HK-2 (cell line): ENCODE measurements around the gene NEDD4L.

Experiments
- DNase-seq: peaks from one replicate; pipeline ENCODE4 v3.0.0-alpha.2; 2018; ENCODE audit not compliant: unreplicated experiment

NEDD4L gene

DNA sequence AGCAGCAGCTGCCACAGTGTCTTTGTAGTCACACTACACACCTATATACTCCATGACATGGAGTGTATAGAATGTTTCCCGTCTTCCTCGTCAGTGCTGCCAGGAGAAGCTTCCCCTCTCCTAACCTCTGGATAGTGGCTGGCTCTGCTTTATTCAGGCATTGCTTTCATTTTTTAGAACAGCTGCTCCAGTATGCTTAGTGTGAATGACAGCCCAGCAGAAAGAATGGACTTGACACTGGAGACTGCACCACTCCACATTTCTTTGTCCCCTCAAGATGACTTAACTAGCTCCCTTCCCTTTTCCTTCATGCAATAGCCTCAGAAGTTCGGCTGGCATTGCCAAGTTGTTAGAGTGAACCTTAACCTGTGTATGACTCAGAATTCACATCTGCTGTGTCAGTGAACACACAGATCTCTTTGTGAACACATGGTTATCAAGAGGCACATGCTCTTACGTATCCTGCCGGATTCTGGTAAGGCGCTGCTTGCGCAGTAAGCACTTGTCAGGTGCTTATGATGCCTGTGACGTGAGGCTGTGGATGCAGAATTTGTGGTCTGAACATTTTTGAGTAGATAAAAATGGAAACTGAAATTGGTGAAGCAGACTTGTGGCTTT is 73.9 kb downstream of the NEDD4L start:
- peak; percentile 10 for DNase-seq

DNA sequence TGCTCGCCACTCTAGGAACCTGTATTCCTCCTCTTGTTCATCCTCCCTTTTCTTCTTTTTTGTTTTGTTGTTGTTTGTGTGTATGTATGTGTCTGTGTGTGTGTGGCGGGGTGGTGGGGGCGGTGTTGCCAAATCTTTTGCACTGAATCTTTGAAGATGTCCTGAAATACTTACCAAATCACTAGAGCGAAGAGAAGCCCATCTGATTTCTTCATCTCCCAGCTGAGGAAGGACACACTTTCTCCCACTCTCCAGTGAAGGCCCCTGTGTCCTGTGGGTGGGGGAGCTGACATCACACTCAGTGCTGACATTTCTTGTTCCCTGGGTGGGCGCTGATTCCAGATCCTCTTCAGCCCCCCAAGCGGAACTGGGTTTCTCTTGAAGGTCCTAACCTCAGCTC is 74.5 kb downstream of the NEDD4L start:
- DNase-seq = no peak

DNA sequence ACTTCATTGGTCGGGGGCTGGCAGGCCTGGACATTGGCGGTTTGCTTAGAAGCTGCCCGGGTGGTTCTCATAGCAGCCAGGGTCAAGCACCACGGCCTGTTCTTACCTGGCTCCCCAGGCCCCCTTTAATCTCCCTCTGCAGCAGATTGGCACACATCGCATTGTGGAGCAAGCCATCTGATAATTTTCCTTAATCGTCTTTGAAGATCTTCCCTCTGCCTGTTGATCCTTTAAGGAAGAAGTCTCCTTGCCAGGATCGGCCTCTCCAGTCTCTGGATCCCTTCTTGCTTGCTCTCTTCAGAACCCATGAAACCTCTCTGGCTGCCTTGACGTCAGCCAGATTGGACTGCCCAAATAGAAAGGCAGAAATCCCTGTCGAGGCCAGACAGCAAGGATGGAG is 75.8 kb downstream of the NEDD4L start:
- no peak for DNase-seq

DNA sequence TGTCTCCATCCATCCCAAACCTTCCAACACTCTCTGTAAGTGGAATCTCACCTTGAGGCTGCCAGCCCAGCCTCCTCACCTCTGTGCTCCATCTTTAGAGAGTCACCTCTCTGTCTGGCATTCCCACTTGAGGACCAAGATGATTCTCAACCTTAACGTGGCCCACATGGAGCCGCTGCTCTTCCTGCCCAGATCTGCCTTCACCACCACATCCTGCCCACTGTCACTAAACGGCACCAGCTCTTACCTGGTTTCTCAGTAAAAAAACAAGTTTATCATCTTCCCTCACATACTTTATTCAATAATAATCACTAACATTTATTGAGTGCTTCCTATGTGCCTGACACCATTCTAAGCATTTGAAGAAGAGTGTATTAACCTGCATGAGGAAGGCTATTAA is 80.4 kb downstream of the NEDD4L start:
- no peak for DNase-seq

DNA sequence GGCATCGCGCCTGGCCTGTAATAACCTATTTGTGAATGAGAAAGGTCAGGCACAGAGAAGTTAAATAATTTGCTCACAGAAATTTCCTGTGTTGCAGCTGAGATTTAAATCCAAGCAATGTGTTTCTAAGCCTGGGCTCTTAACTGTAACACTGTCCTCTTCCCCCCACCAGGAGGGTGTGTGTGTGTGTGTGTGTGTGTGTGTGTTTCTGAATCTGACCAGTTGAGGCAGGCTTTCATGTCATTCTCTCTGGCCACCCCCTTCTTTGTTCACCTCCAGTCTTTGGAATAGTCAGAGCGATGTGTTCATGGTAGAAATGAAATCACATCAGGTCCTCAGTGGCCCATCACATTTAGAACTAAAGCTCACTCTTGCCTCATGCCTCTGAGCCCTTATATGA is 81.2 kb downstream of the NEDD4L start:
- DNase-seq = no peak

DNA sequence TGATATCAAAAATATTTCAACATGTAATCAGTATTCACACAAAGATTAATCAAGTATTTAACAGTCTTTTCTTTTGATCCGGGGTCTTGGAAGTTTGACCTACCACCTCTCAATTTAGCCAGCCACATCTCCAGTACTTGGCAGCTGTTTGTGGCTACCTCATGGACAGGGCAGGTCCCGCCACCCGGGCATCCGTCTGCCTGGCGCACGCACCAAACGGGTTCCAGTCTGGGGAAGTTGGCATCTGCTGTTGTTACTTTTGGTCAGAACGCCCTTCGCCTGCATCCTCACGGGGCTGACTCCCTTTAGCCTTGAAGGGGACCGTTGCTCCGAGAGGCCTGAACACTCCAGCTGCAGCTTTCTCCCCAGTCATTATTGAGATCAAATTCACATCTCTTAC is 81.7 kb downstream of the NEDD4L start:
- no peak for DNase-seq

DNA sequence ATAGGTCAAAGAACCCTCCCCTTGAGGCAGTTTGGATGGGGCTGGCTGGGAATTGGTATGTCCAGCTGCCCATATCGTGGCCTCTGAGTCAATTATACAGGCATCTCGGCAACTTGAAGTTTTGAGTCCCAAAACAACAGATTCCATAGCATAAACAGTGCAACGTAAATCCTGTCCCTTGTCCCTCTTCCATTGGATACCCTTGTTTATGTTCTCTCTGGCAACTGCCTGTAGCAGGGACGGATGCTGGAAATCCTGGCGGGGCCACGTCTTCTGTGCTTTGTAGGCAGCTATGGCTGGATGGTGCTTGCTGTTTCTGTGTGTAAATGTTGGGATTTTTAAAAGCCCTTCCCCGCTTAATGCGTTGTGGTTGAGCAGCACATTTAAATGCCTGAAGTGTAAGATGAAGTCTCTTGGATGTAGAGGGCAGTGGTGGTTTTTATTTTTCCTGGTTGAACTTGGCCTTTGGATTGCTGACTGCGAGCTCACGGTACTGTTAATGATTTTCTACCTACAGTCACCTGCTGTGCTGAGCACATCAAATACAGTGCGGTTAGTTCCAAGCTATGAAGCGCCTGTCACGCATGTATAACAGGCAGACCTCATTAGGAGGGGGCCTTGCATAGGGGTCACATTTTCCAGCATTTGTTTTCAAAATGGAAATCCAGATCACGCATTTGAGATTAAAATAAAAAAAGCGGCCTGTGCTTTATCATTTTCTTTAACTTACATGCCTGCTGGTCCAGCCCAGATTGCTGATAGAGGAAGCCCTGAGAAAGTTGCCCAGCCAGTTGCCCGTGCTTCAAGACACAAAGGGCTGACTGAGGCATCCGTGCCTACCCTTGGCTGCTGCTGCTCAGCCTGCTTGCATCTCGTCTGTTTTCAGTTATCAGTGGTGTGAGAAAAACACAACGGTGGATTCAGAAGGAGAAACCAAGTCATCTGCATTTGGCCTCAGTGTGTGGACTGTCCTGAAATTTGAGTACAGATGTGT is 84.7 kb downstream of the NEDD4L start:
- DNase-seq = peak; percentile 42

DNA sequence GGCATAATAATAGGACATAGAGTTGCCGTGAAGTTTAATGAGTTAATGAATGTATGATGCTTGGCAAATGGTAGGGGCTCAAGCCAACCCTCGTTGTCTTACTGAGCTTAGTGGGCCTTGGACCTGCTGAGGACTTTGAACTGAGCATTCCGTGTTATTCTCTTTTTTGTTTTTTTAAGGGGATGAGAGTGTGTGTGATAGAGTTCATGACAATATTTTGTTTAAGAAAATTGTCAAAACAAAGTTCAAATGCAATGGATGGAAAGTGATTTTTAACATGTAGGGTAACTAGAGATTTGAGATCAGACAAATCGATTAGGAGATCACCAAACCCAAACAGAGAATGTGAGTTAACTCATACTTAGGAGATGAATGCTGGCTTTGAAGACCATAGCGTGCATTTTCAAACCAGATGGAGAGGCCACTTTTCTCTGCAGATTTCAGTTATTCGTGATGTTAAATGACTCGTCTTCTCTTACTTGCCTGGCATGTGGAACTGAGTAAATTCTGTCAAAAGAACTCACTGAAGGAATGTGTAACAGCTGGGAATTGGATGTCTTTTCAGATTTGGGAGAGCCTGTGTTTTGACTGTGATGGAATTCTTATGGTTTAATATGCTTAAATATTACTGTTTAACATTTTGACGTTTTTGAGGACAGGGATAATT is 88.7 kb downstream of the NEDD4L start:
- DNase-seq = no peak

DNA sequence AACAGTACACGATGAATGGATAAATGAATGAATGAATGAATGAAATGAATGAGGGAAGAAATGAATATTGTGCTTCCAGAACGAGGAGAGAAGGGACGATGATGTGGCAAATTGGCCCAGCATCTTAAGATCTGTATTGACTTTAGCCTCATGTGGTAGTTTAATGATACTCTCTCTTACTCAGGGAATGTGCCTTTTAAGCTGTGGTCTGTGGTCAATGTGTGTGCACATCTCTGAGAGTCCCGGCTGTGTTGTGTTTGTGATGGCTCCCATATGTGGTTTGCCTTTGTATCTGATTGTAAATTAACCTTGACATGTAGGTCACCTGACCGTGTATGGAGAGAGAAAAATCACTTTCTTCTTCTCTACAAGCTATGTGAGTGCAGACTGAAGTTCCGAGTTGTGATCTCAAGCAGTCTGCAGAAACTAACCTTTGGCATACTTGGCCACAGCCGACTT is 91.2 kb downstream of the NEDD4L start:
- peak; percentile 47 for DNase-seq

DNA sequence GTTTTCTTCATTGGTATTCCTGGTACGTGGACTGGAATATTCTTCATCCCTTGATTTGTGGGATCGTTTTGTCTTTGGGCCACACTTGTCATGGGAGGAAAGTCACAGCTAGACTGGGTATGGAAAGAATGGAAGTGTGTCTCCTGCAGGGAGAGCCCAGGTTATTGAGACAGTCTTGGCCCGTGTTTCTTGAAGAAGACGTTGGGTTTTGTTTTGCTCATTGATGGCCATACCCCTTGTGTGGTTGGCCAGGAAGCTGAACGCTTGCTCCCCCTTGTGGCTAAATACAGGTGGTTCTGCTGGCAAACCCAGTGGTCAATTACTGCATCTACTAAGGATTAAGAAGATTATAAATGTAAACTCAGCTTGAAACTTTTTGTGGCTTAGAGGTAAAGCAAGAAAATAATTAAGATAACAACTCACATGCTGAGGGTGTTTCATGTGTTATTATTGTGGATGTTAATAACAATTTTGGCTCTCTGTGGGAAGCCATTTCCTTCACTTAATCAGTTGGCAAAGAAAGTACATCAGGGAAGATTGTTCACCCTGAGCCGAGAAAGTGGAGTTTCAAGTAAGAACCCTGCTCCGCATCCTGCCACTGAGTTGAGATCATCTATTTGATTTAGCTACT is 91.8 kb downstream of the NEDD4L start:
- peak; percentile 52 for DNase-seq

DNA sequence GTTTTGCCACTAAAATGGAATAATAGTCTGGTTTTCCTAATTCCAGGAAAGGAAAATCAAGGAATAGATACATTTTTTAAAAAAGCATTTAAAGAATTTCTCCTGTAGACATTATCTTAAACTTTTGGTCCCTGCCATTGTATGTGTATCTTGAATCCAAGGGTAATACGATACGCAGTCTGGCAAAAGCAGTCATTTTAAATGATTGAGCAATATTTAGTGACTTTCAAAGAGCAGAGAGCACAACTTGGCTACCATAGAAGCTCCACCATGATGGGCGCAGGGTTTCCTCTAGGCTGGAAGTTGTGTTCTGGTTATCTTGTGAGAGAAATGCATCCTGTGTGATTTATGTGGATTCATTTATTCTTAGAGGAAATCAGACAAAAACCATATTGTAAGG is 92.9 kb downstream of the NEDD4L start:
- DNase-seq = no peak

DNA sequence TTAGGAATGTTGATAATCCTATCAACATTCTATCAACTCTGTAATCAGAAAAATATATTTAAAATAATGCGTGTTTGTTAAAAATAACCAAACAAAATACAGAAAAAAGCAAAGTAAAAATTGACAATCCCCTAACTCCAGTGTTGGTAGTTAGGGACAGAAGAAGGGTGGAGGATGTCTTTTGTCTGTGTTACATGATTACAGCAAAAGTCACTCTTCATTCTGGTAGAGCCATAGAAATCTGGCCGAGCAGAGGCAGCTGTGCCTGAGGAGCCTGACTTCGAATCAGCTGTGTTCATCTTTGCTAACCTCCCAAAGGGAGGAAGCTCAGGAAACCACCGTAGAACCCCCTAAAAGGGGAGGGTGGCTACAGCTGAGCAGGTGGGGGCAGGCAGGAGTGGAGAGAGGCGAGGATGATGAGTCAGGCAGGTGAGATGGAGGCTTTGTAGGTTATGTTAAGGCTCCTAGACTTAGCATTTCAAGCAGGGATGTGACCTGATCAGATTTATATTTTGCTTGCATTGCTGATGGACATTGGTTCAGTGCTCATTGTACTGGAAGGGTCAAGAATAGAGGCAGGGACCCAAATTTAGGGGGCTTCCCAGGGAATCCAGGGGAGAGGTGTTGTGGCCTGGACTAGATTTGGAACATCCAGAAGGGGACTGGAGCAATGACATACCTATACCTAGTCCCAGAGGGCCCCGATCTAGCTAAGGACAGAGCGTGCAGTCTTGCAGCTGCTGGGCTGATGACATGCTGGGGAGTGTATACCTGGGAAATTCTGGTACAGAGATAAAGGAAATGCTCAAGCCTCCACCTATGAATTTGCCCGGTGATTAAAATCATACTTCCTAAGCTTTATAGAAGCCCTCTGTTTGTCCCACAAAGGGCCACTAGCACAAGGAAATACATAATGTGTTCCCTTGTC is 95.7 kb downstream of the NEDD4L start:
- DNase-seq = no peak

DNA sequence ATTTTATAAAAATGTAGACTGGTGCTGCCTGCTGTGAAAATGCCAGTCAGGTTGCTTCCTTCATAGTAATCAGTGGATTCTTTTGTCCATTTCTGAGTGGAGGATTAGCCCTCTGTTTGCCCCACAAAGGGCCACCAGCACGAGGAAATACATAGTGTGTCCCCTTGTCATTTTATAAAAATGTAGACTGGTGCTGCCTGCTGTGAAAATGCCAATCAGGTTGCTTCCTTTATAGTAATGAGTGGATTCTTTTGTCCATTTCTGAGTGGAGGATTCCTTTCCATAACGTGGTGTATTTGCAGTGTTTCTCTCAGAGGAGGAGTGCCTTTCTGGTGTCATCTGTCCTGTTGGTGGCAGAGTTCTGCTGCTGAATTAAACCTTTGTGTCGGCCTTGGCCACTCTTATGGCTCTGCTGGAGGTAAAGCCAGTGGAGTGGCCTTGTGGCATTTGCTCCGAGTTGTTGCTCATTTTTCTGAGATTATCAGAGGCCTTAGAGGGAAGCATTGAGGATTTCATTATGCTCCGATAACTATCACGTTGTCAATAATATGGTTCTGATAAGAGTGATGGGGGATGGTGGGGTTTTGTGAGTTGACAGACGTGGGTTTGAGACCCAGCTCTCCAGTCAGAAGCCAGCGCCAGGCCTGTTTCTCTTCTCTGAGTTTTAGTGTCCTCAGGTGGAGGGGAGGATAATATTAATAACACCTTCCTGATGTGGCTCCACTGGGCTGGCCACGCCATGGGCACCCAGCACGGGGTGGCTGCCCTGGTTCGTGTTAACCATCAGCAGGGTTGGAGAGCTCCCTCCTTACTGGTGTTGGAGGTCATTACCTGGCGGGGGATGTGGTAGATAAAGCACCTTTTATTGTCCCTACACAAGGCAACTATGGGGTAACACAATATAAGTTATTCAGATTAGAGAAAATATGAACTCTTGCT is 96.6 kb downstream of the NEDD4L start:
- no peak for DNase-seq

DNA sequence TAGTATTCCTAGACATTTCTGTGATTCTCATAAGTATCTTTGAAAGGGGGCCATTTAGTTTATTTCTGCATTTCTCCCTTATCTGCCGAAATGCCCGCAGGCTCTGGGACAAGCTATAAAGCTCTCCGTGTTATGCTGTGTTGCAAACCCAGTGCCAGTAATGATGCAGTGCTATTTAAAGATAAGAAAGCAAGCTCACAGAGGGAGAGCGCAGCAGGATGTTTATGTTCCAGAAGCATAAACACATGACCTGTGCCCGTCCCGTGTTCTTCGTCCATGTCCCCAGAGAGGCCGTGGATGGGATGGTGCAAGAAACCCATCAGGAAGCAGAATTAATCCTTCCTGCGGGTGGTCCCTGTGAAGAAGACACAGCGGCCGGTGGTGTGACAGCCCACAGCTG is 99.4 kb downstream of the NEDD4L start:
- DNase-seq = no peak

DNA sequence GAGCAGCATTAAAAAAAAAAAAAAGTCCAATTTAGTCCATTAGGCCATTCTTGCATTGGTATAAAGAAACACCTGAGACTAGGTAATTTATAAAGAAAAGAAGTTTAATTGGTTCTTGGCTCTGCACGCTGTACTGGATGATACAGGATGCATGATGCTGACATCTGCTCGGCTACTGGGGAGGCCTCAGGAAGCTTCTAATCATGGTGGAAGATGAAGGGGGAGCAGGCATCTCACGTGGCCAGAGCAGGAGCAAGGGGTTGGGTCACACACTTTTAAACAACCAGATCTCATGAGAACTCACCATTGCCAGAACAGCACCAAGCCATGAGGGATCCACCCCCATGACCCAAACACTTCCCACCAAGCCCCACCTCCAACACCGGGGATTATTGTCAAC is 100.1 kb downstream of the NEDD4L start:
- DNase-seq = no peak

DNA sequence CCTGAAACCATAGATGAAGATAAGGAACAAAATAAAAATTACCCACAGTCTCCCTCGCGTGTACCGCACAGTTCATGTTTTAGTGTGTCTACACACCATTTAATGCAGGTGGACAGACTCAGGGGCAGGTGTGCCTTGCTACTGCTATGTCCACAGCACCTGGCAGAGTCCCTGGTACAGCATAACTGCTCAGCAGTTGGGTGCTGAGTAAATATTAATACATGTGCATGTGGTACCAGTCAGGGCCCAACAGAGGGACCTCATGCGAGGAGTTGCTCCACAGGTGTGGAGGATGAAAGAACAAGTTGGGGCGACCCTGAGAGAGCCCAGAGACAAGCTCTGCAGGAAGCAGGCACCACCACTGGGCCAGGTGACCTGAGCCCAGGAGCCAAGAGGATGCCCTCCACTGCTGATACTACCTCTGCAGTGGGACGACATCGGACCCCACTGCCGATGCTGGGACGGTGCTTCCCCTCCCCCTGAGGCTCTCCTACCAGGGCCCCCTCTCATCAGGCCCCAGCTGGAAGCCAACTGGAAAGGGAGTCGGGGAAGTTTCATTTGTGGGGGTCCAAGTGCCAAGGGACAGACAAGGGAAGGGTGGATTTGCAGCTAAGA is 100.8 kb downstream of the NEDD4L start:
- no peak for DNase-seq

DNA sequence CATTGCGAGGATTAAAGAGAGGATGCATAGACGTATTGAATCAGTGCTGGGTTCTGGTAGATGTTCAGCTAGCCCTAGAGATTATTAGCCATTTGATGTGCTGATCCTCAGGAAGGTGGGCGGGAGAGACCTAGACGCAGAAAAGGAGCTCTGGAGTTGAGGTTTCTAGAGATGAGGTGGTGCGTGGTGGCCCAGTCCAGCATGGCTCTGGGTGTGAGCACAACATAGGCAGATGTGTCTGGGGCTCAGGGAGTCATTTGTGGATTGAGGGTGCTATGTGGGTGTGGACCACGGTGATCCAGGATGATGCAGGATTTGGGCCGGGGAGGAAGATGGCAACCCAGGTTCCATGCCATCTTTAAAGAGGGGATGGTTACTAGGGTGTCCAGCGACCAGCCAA is 102.1 kb downstream of the NEDD4L start:
- no peak for DNase-seq

DNA sequence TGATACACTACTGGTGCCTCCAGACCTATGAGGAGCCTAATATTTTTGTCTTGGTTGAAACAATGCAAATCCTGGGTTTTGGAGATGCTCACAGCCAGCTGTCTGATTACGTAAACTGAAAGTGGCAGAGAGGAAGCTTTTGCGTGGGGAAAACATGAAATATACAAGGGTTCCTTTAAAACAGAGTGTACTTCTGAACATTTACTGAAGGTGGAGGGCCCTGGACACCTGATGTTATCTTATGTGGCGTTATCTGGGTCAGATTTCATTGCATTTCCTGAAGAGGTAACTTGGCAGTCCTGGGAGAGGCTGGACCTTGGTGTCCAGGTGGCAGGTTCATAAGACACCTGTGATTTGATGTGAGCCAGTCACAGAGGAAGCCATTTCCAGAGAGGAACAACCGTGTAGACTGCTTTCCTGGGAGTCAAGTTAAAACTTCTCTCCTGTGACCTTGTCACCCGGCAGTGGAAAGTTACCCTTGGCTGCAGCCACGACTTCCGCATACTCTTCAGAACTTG is 105.0 kb downstream of the NEDD4L start:
- no peak for DNase-seq

DNA sequence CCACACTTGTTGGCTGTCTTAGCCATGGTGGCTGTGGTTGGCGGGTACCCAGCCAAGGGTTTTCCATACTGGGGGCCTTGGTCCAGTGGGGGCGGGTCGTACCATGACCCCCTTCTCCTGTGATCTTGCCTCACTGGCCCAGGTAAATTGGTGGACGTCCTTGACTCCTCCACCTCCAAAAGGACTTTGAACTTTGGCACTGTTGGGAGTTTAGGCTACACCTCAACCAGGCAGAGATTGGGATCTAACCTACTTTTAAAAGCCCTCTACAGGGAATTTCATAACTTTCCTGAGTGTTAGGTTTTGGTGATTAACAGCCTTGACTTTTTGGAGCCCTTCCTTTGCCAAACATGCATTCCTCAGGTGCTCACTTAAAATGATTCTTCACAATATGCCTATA is 106.7 kb downstream of the NEDD4L start:
- no peak for DNase-seq
